Measurements from ENCODE around the gene SNX17. TPM values are rescaled to one million over a fixed set of nuclear protein-coding genes. Genes with fewer than 3 reads are reported as not detected.

Gene SNX17
- total RNA-seq, result 66.0 TPM

GRCh38 chr2:27370026-27370815, at the start of gene SNX17, which contains the start of gene EIF2B4:
SNX17 (plus strand) TSS chr2:27370616; CDS start chr2:27370744, 128 bp downstream.
EIF2B4 (minus strand) TSS chr2:27370338; CDS start chr2:27370314, 24 bp downstream.

GRCh38 chr2:27322766-27323595, 47.4 kb upstream of the SNX17 start, which contains the start of gene MPV17:
MPV17 (minus strand) TSS chr2:27323097; CDS start chr2:27322517, 580 bp downstream.

GRCh38 chr2:27356382-27357181, 13.8 kb upstream of the SNX17 start, which contains the start of gene GTF3C2:
GTF3C2 (minus strand) TSS chr2:27356764; CDS start chr2:27343554, 13,210 bp downstream.

GRCh38 chr2:27380626-27381545, 10.5 kb downstream of the SNX17 start, which contains the start of gene ZNF513:
ZNF513 (minus strand) TSS chr2:27380734; CDS start chr2:27380526, 208 bp downstream.

GRCh38 chr2:27409321-27410073, 39.1 kb downstream of the SNX17 start, which contains the start of gene PPM1G:
PPM1G (minus strand) TSS chr2:27409591; CDS start chr2:27409422, 169 bp downstream.

Other genes starting within 250 kb of the SNX17 start
- gene ABHD1, start 246.8 kb upstream of the SNX17 start, total RNA-seq, result 0.46 TPM
- gene PREB, start 236.0 kb upstream of the SNX17 start, total RNA-seq, result 24.7 TPM
- gene PRR30, start 231.2 kb upstream of the SNX17 start, total RNA-seq, result not detected
- gene TCF23, start 221.6 kb upstream of the SNX17 start, total RNA-seq, result not detected
- gene ATRAID, start 158.6 kb upstream of the SNX17 start, total RNA-seq, result 57.7 TPM
- gene SLC5A6, start 158.3 kb upstream of the SNX17 start, total RNA-seq, result 27.7 TPM
- gene CAD, start 153.2 kb upstream of the SNX17 start, total RNA-seq, result 27.2 TPM
- 2.1 TPM for gene SLC30A3, start 107.6 kb upstream of the SNX17 start, total RNA-seq
- gene DNAJC5G, start 95.2 kb upstream of the SNX17 start, total RNA-seq, result 0.23 TPM
- gene TRIM54, start 88.2 kb upstream of the SNX17 start, total RNA-seq, result not detected
- gene UCN, start 62.2 kb upstream of the SNX17 start, total RNA-seq, result 0.92 TPM
- gene MPV17, start 47.5 kb upstream of the SNX17 start, total RNA-seq, result 45.7 TPM
- 32.3 TPM for gene GTF3C2, start 13.9 kb upstream of the SNX17 start, total RNA-seq
- gene EIF2B4, start 278 bp upstream of the SNX17 start, total RNA-seq, result 23.8 TPM
- 14.1 TPM for gene ZNF513, start 10.1 kb downstream of the SNX17 start, total RNA-seq
- 67.1 TPM for gene PPM1G, start 39.0 kb downstream of the SNX17 start, total RNA-seq
- 78.2 TPM for gene NRBP1, start 58.0 kb downstream of the SNX17 start, total RNA-seq
- 0.46 TPM for gene KRTCAP3, start 71.8 kb downstream of the SNX17 start, total RNA-seq
- 42.0 TPM for gene IFT172, start 119.1 kb downstream of the SNX17 start, total RNA-seq
- 52.8 TPM for gene FNDC4, start 124.6 kb downstream of the SNX17 start, total RNA-seq
- 0.69 TPM for gene GCKR, start 126.2 kb downstream of the SNX17 start, total RNA-seq
- gene ZNF512, start 212.4 kb downstream of the SNX17 start, total RNA-seq, result 56.7 TPM

All from diencephalon (tissue), 1 donor.